ENCODE results near the gene UQCRQ. TPM values are rescaled to one million over a fixed set of nuclear protein-coding genes. Genes with fewer than 3 reads are reported as not detected.
A peak's percentile ranks its signal among the peaks of the same experiment; 100 is the strongest.

The UQCRQ gene
- total and polyA plus RNA-seq, 9 of the 15 experiments (the other 6 are each of a cell fraction or from before 2014, with no cell fraction given) = 235 to 2,421 (median 883) TPM

DNA sequence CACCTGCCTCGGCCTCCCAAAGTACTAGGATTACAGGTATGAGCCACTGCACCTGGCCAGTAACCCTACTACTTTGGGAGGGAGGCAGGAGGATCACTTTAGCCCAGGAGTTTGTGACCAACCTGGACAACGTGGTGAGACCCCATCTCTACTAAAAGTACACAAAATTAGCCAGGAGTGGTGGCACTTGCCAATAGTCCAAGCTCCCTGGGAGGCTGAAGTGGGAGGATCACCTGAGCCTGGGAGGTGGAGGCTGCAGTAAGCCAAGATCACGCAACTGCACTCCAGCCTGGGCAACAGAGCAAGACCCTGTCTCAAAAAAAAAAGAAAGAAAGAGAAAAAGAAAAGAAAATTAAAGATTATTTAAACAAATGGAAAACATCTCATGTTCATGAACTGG is 10.4 kb upstream of the UQCRQ start:
- ChIA-PET CTCF (ENCODE audit: low intra/inter-chr PET ratio) (no interaction called here), POLR2A (interaction anchor here (0.6 to 3.0 kb wide), 3 partner anchors 10 to 324 kb away, joined by 3 to 17 read pairs (median 3); partner anchors contain the start of genes GDF9 and UQCRQ)
- H3K9me1 ChIP-seq (ENCODE audit: control insufficient read depth, insufficient read depth, low read length) = no peaks in the 10 kb centered on the region
- H3K27ac ChIP-seq (ENCODE audit: extremely low read depth, low read depth, low read length) = no peak overlapping the region
- no peaks in the 10 kb centered on the region for H3K27me3 ChIP-seq (ENCODE audit: control insufficient read depth in 2 of 2, insufficient read depth in 2 of 2, low read length in 2 of 2)
- no peaks in the 10 kb centered on the region for H3K9me3 ChIP-seq (replicated peaks; ENCODE audit: control insufficient read depth, insufficient read depth, low read depth, low read length)
- H4K20me1 ChIP-seq (replicated peaks; ENCODE audit: control insufficient read depth, insufficient read depth, low read length) = no peaks in the 10 kb centered on the region
- WGBS (ENCODE audit: insufficient coverage, low coverage, missing lambda C conversion rate) = 22% methylated on average over 3 of the region's 3 CpGs
- ATAC-seq (no peak), DNase-seq (ENCODE audit: extremely low read depth in 1 of 4, low spot score in 3 of 4) (no peak), FAIRE-seq (no peak)
- H3K36me3 ChIP-seq (ENCODE audit: control insufficient read depth, insufficient read depth, low read length) = no peaks in the 10 kb centered on the region
- no peak overlapping the region for H3K4me3 ChIP-seq
- in situ Hi-C loops (cut with MboI) = no loop called here
- H3K9ac ChIP-seq (ENCODE audit: insufficient read depth in 1 of 2, low read depth in 2 of 2, low read length in 2 of 2) = no peak overlapping the region
- H2AFZ ChIP-seq (ENCODE audit: low read depth, low read length) = no peak overlapping the region
- peaks cover 0 to 2% of the 10 kb centered on the region in 2 experiments; a peak in 2 of 5 replicates for H3K4me1 ChIP-seq (replicated peaks in 1 of 2; ENCODE audit: control insufficient read depth in 2 of 2, insufficient read depth in 2 of 2, low read length in 2 of 2)
- no peaks in the 10 kb centered on the region for H3K79me2 ChIP-seq (ENCODE audit: control insufficient read depth, insufficient read depth, low read length)
- intact Hi-C loops (cut with micrococcal nuclease) = no loop called here
- TF ChIP-seq SOX6 (IDR thresholded peaks at IDR 0.05) (no peak), POLR2H (tag; IDR thresholded peaks at IDR 0.05; ENCODE audit: low read depth) (no peak), ZNF121 (CRISPR knock-in tag; conservative IDR thresholded peaks at IDR 0.05) (peak; percentile 66), SNIP1 (IDR thresholded peaks at IDR 0.05; ENCODE audit: low read depth) (no peak), ZNF431 (CRISPR knock-in tag; IDR thresholded peaks at IDR 0.05) (no peak)
- H3K4me2 ChIP-seq (ENCODE audit: insufficient read depth, low read length) = no peak overlapping the region
- BruUV-seq (replicated peaks) = no TSS peak

- ATAC-seq = no peak
- WGBS (ENCODE audit: insufficient coverage, low coverage, missing lambda C conversion rate) = 32% methylated on average over 2 of the region's 2 CpGs
- Histone ChIP-seq H3K9ac (ENCODE audit: insufficient read depth in 1 of 2, low read depth in 2 of 2, low read length in 2 of 2) (no peak overlapping the region), H3K27ac (ENCODE audit: extremely low read depth, low read depth, low read length) (no peak overlapping the region), H3K79me2 (ENCODE audit: control insufficient read depth, insufficient read depth, low read length) (no peaks in the 10 kb centered on the region), H3K4me3 (no peak overlapping the region), H4K20me1 (replicated peaks; ENCODE audit: control insufficient read depth, insufficient read depth, low read length) (no peaks in the 10 kb centered on the region), H3K27me3 (ENCODE audit: control insufficient read depth in 2 of 2, insufficient read depth in 2 of 2, low read length in 2 of 2) (no peaks in the 10 kb centered on the region), H3K9me3 (replicated peaks; ENCODE audit: control insufficient read depth, insufficient read depth, low read depth, low read length) (no peaks in the 10 kb centered on the region), H2AFZ (ENCODE audit: low read depth, low read length) (peak overlapping the region; percentile 56; the same call in 1 of the 2 replicates), H3K9me1 (ENCODE audit: control insufficient read depth, insufficient read depth, low read length) (no peaks in the 10 kb centered on the region), H3K4me2 (ENCODE audit: insufficient read depth, low read length) (no peak overlapping the region), H3K4me1 (replicated peaks in 1 of 2; ENCODE audit: control insufficient read depth in 2 of 2, insufficient read depth in 2 of 2, low read length in 2 of 2) (peaks cover 2 to 3% of the 10 kb centered on the region in 2 experiments; a peak in 2 of 5 replicates), H3K36me3 (ENCODE audit: control insufficient read depth, insufficient read depth, low read length) (no peaks in the 10 kb centered on the region)
- BruUV-seq (replicated peaks) = no TSS peak
- no peak for FAIRE-seq
- ChIA-PET POLR2A (interaction anchor here (2.5 to 3.1 kb wide), 2 partner anchors 10 kb away, joined by 7 to 22 read pairs; no protein-coding TSS in a partner anchor), CTCF (ENCODE audit: low intra/inter-chr PET ratio) (interaction anchor here (0.6 kb wide), 1 partner anchor 97 kb away, joined by 3 read pairs; no protein-coding TSS in a partner anchor)
- no peak for DNase-seq (ENCODE audit: extremely low read depth in 1 of 4, low spot score in 3 of 4)
- in situ Hi-C loops (cut with MboI) = no loop called here
- intact Hi-C loops (cut with micrococcal nuclease) = no loop called here
- TF ChIP-seq TARDBP (IDR thresholded peaks at IDR 0.05) (no peak), SLC30A9 (CRISPR knock-in tag; IDR thresholded peaks at IDR 0.05) (no peak), BCLAF1 (IDR thresholded peaks at IDR 0.05; ENCODE audit: borderline replicate concordance in 1 of 2, control insufficient read depth in 1 of 2, low read depth in 2 of 2, low read length in 1 of 2) (no peak), CHD2 (IDR thresholded peaks at IDR 0.05; ENCODE audit: low read depth, low read length) (no peak), E2F3 (CRISPR knock-in tag; IDR thresholded peaks at IDR 0.05) (no peak), E2F4 (CRISPR knock-in tag; IDR thresholded peaks at IDR 0.05; ENCODE audit: low read depth) (no peak), ZNF23 (CRISPR knock-in tag; IDR thresholded peaks at IDR 0.05) (no peak), ZNF384 (IDR thresholded peaks at IDR 0.05; ENCODE audit: low read depth, low read length) (no peak)
Observed at GRCh38 chr5:132859889-132860437, 6.5 kb upstream of the UQCRQ start.
